ENCODE results near the gene EFCAB14.
"Not testable (repeated sequence)": the region's sequence is repeated elsewhere in the genome, so short reads cannot be mapped to it uniquely, and the experiment has no call there.

EFCAB14 gene

DNA sequence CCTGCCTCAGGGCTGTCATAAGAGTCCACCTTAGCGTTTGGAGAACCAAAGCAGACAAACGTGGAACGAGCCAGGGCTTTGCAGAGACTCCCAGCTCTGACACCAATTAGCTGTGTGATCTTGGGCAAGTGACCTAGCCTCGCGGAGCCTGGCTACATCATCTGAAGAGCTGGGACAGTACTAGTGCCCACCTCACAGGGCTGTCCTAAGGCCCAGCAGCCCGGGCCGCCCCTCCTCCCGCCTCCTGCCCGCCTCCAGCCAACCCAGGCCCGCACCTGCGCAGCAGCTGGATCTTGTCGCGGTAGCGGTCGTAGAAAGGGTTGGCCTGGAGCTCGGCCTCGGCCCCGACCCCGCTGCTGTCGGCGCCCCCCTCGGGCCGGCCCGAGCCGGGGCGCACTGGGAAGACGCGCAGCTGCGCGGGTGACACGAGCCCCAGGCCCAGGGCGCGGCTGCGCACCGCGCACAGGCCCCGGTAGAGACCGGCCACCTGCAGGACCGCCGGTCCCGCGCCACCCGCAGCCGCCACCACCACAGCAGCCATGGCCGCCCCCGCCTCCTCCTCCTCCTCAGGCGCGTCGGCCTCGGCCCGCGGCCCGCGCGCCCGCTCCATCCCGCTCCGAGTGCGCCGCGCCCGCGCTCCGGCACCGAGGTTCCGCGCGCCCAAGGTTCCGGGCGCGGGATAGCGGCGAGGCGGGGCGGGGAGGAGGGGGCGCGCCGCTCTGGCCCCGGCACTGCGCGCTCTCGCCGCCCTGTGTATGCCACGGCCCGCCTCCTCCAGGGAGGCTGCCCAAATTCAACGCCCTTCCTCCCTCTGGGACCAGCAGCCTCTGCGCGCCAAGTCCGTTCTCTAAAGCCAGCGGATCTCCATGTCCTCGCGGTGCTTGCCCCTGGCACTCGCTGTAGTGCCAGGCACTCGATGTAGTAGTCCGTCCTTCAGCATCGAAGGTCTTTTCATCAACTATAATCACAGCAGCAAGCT lies 50.8 kb downstream of the EFCAB14 start, which contains the start of gene ATPAF1:
Gene ATPAF1 (minus strand): TSS at position 583 of the 979 bp plus-strand sequence. CDS start 42 bp downstream, at position 541.
- TF ChIP-seq, protein P1, sequence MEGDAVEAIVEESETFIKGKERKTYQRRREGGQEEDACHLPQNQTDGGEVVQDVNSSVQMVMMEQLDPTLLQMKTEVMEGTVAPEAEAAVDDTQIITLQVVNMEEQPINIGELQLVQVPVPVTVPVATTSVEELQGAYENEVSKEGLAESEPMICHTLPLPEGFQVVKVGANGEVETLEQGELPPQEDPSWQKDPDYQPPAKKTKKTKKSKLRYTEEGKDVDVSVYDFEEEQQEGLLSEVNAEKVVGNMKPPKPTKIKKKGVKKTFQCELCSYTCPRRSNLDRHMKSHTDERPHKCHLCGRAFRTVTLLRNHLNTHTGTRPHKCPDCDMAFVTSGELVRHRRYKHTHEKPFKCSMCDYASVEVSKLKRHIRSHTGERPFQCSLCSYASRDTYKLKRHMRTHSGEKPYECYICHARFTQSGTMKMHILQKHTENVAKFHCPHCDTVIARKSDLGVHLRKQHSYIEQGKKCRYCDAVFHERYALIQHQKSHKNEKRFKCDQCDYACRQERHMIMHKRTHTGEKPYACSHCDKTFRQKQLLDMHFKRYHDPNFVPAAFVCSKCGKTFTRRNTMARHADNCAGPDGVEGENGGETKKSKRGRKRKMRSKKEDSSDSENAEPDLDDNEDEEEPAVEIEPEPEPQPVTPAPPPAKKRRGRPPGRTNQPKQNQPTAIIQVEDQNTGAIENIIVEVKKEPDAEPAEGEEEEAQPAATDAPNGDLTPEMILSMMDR (IDR thresholded peaks at IDR 0.05; ENCODE audit: low read depth, low read length, missing control alignments) = no peak
- peak within 1 kb of the TSS; percentile 68 for H3K4me3 ChIP-seq (ENCODE audit: low read depth, low read length)
- DNase-seq (ENCODE audit: low read depth) = peak; percentile 40

- H3K4me3 ChIP-seq (ENCODE audit: low read depth, low read length) = no peak overlapping the region
- TF ChIP-seq, protein P1 (IDR thresholded peaks at IDR 0.05; ENCODE audit: low read depth, low read length, missing control alignments) = no peak
- no peak for DNase-seq (ENCODE audit: low read depth)
Measured at GRCh38 chr1:46665983-46666382, 52.9 kb downstream of the EFCAB14 start.

- DNase-seq (ENCODE audit: low read depth); H3K4me3 ChIP-seq (ENCODE audit: low read depth, low read length): not testable (repeated sequence)
Measured at GRCh38 chr1:46662919-46663318, 56.0 kb downstream of the EFCAB14 start.

- not testable (repeated sequence) for H3K4me3 ChIP-seq (ENCODE audit: low read depth, low read length)
Measured at GRCh38 chr1:46660116-46660515, 58.8 kb downstream of the EFCAB14 start.

GRCh38 chr1:46659307-46659870 lies 59.5 kb downstream of the EFCAB14 start:
- TF ChIP-seq, protein P1 (IDR thresholded peaks at IDR 0.05; ENCODE audit: low read depth, low read length, missing control alignments) = no peak
- H3K4me3 ChIP-seq (ENCODE audit: low read depth, low read length) = no peak overlapping the region
- DNase-seq (ENCODE audit: low read depth) = no peak

More at GRCh38 chr1:46660116-46660515, 58.8 kb downstream of the EFCAB14 start:
- not testable (repeated sequence) for DNase-seq (ENCODE audit: low read depth)

GRCh38 chr1:46657775-46658174 lies 61.1 kb downstream of the EFCAB14 start:
- TF ChIP-seq, protein P1 (IDR thresholded peaks at IDR 0.05; ENCODE audit: low read depth, low read length, missing control alignments) = no peak
- DNase-seq (ENCODE audit: low read depth) = no peak
- no peak overlapping the region for H3K4me3 ChIP-seq (ENCODE audit: low read depth, low read length)

GRCh38 chr1:46656643-46657042 lies 62.3 kb downstream of the EFCAB14 start:
- TF ChIP-seq, protein P1 (IDR thresholded peaks at IDR 0.05; ENCODE audit: low read depth, low read length, missing control alignments) = no peak
- no peak overlapping the region for H3K4me3 ChIP-seq (ENCODE audit: low read depth, low read length)
- DNase-seq (ENCODE audit: low read depth) = no peak
